KMS-11 (cell line): ENCODE results near the gene ZSCAN25.
"Not testable (repeated sequence)": the region's sequence is repeated elsewhere in the genome, so short reads cannot be mapped to it uniquely, and the experiment has no call there.

Experiments used
- H2AFZ ChIP-seq: fragments of 200-600 bp; sonication (generic); 2 replicates; pipeline ENCODE4 v1.6.1; 2016; ENCODE audit warnings: antibody characterized with exemption, mixed run types, low read depth
- H3K27ac ChIP-seq: fragments of 200-600 bp; sonication (generic); 2 replicates; pipeline ENCODE4 v1.6.1; 2016; ENCODE audit warnings: mild to moderate bottlenecking, mixed run types
- H3K27me3 ChIP-seq: fragments of 200-600 bp; sonication (generic); 2 replicates; pipeline ENCODE4 v1.6.1; 2017; ENCODE audit warnings: mild to moderate bottlenecking, low read depth, mixed run types, moderate library complexity; ENCODE audit not compliant: insufficient read depth
- H3K36me3 ChIP-seq: fragments of 200-600 bp; sonication (generic); 2 replicates; pipeline ENCODE4 v1.6.1; 2017; ENCODE audit warnings: mild to moderate bottlenecking, mixed run types; ENCODE audit not compliant: insufficient read depth
- H3K4me1 ChIP-seq: fragments of 200-600 bp; sonication (generic); 2 replicates; pipeline ENCODE4 v1.6.1; 2016; ENCODE audit warnings: mild to moderate bottlenecking, low read depth, mixed run types; ENCODE audit not compliant: poor library complexity, severe bottlenecking
- H3K4me2 ChIP-seq: fragments of 200-600 bp; sonication (generic); 2 replicates; pipeline ENCODE4 v1.7.0; 2016; ENCODE audit warnings: mild to moderate bottlenecking, mixed run types
- H3K4me3 ChIP-seq: fragments of 200-600 bp; sonication (generic); IDR thresholded peaks from 2 replicates; pipeline ENCODE4 v1.6.1; 2017; ENCODE audit warnings: low read depth, low read length, mixed read lengths; ENCODE audit not compliant: insufficient read depth
- H3K79me2 ChIP-seq: fragments of 200-600 bp; sonication (generic); 2 replicates; pipeline ENCODE4 v1.6.1; 2016; ENCODE audit warnings: low read depth, mixed run types; ENCODE audit not compliant: insufficient read depth
- H3K9ac ChIP-seq: fragments of 200-600 bp; sonication (generic); 2 replicates; pipeline ENCODE4 v1.6.1; 2016; ENCODE audit warnings: mild to moderate bottlenecking, mixed run types
- H4K20me1 ChIP-seq: fragments of 200-600 bp; sonication (generic); 2 replicates; pipeline ENCODE4 v1.6.1; 2016; ENCODE audit warnings: mild to moderate bottlenecking, mixed run types; ENCODE audit not compliant: insufficient read depth
- TF ChIP-seq, protein P1 (sequence below): fragments of 200-600 bp; sonication (generic); conservative IDR thresholded peaks from 2 replicates; pipeline ENCODE4 v1.6.1; 2017; ENCODE audit warnings: low read depth, mild to moderate bottlenecking, antibody characterized with exemption, low read length, moderate library complexity, mixed read lengths

The ZSCAN25 gene

DNA sequence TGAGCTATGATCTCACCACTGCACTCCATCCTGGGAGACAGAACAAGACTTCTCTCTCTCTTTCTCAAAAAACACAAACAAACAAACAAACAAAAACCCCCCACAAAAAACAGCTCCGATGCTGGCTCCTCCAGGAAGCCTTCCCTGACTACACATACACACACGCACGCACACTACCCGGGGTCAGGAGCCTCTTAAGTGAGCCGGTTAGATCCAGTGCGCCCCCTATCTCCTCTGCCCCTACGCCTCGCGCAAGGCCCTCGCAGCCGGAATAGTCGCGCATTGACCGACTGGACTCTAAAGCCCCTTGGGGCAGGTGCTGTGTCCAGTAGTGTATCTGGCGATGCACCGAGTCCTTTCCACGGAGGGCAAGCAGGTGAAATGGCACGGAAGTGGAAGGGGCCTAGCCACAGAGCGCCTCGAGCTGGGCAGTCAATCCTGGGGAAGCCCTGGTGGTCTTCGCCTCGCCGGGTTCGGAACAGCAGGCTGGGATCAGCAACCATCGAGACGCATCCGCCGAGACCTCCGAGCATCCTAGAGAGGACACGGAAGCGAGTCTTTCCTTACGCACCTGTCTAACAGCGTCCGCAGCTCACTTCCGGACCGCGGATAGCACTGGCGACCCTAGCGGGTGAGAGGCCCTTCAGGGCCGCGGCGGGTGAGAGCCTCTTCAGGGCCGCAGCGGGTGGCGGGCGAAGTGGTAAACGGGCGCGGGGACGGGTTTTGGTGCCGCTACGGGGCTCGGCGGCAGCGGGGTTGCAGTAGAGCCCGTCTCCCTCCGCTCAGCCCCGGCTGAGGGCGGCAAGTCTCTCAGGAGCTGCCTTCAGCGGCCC lies at the start of gene ZSCAN25:
ZSCAN25 (plus strand) TSS at position 588 of the 833 bp plus-strand sequence. CDS start 2,661 bp downstream, outside the sequence.
- TF ChIP-seq, protein P1, sequence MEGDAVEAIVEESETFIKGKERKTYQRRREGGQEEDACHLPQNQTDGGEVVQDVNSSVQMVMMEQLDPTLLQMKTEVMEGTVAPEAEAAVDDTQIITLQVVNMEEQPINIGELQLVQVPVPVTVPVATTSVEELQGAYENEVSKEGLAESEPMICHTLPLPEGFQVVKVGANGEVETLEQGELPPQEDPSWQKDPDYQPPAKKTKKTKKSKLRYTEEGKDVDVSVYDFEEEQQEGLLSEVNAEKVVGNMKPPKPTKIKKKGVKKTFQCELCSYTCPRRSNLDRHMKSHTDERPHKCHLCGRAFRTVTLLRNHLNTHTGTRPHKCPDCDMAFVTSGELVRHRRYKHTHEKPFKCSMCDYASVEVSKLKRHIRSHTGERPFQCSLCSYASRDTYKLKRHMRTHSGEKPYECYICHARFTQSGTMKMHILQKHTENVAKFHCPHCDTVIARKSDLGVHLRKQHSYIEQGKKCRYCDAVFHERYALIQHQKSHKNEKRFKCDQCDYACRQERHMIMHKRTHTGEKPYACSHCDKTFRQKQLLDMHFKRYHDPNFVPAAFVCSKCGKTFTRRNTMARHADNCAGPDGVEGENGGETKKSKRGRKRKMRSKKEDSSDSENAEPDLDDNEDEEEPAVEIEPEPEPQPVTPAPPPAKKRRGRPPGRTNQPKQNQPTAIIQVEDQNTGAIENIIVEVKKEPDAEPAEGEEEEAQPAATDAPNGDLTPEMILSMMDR, result peak; percentile 56
- Histone ChIP-seq H3K4me3 (no peak within 1 kb of the TSS), H3K27me3 (no peaks in the 10 kb centered on the region), H2AFZ (peak within 1 kb of the TSS; percentile 100), H3K79me2 (peaks cover 18% of the 10 kb centered on the region), H3K9ac (peak within 1 kb of the TSS; percentile 81), H3K27ac (peak within 1 kb of the TSS; percentile 59), H3K4me2 (peak within 1 kb of the TSS; percentile 85), H3K36me3 (peaks cover 6% of the 10 kb centered on the region; the same call in 1 of the 2 replicates), H3K4me1 (peaks cover 13% of the 10 kb centered on the region), H4K20me1 (no peaks in the 10 kb centered on the region)

DNA sequence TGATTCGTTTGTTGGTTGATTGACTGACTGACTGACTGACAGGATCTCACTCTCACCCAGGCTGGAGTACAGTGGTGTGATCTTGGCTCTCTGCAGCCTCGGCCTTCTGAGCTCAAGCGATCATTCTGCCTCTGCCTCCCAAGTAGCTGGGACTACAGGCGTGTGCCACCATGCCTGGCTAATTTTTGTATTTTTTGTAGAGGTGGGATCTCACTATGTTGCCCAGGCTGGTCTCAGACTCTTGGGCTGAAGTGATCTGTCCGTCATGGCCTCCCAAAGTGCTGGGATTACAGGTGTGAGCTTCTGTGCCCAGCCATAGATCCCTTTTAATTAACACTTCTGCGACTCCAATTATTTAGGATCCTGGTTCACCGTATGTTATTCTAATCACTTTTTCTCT lies 48.0 kb upstream of the ZSCAN25 start:
- H3K4me2 ChIP-seq, H2AFZ ChIP-seq, H3K4me3 ChIP-seq, H3K79me2 ChIP-seq, H4K20me1 ChIP-seq, H3K27ac ChIP-seq, H3K36me3 ChIP-seq, H3K4me1 ChIP-seq, H3K9ac ChIP-seq, H3K27me3 ChIP-seq: not testable (repeated sequence)

DNA sequence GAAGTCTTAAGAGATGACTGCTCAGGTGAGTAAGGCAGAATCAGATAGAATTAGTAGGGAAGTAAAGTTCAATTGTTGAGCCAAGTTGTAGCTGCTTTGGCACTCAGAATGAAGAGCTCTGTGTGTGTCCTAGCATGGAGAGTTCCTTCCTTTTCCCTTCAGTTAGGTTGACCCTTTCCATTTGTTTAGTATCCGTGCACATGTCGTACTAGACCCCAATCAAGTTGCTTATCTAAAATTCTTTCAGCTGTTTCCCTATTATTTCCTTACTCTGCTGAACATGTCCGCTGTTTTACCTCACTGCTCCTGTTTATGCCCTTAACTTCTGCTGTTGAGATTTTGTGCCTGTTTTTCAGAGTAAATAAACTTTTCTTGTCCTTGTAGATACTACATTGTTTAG lies 45.0 kb upstream of the ZSCAN25 start:
- no peaks in the 10 kb centered on the region for H3K79me2 ChIP-seq
- H3K36me3 ChIP-seq, result no peaks in the 10 kb centered on the region
- no peak overlapping the region for H3K27ac ChIP-seq
- H3K4me3 ChIP-seq, result no peak overlapping the region
- TF ChIP-seq, protein P1, result no peak
- H3K27me3 ChIP-seq, result no peaks in the 10 kb centered on the region
- no peaks in the 10 kb centered on the region for H4K20me1 ChIP-seq
- no peak overlapping the region for H3K4me2 ChIP-seq
- no peak overlapping the region for H3K9ac ChIP-seq
- no peak overlapping the region for H2AFZ ChIP-seq
- H3K4me1 ChIP-seq, result peaks cover 8% of the 10 kb centered on the region

DNA sequence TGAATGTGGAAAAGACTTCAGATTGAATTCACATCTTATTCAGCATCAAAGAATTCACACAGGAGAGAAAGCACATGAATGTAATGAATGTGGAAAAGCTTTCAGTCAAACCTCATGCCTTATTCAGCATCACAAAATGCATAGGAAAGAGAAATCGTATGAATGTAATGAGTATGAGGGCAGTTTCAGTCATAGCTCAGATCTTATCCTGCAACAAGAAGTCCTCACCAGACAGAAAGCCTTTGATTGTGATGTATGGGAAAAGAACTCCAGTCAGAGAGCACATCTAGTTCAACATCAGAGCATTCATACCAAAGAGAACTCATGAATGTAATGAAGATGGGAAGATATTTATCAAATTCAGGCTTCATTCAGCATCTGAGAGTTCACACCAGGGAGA lies 43.5 kb upstream of the ZSCAN25 start:
- H3K4me3 ChIP-seq, result no peak overlapping the region
- TF ChIP-seq, protein P1, result no peak
- no peaks in the 10 kb centered on the region for H3K36me3 ChIP-seq

DNA sequence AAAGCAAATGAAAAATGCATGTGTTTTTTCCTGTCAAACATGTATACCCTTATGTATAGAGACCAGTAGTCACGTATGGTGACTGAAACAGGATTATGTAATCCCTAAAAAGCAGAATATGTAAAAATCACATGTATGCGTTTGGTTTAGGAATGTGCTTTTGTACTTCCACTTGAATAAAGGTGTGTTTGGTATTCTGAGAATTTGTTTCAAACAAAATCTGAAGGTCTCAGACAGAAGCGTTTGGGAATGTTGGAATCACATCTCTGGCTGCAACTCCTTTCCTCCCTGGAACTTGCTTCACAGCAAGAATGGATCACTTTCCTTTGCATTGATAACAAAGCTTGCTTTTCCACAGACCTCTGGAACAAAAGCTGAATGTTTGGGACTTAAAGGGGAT lies 40.5 kb upstream of the ZSCAN25 start:
- no peaks in the 10 kb centered on the region for H3K36me3 ChIP-seq
- H3K27me3 ChIP-seq, result no peaks in the 10 kb centered on the region

More for the DNA sequence above, 43.5 kb upstream of the ZSCAN25 start:
- no peak overlapping the region for H3K4me2 ChIP-seq
- H3K9ac ChIP-seq, result no peak overlapping the region
- H2AFZ ChIP-seq, result no peak overlapping the region
- peaks cover 23% of the 10 kb centered on the region for H3K4me1 ChIP-seq
- no peaks in the 10 kb centered on the region for H3K27me3 ChIP-seq
- H3K27ac ChIP-seq, result no peak overlapping the region
- H3K79me2 ChIP-seq, result no peaks in the 10 kb centered on the region
- H4K20me1 ChIP-seq, result no peaks in the 10 kb centered on the region

More for the DNA sequence above, 40.5 kb upstream of the ZSCAN25 start:
- H3K4me1 ChIP-seq, result peaks cover 43% of the 10 kb centered on the region
- TF ChIP-seq, protein P1, result no peak
- H4K20me1 ChIP-seq, result no peaks in the 10 kb centered on the region
- no peaks in the 10 kb centered on the region for H3K79me2 ChIP-seq
- no peak overlapping the region for H3K4me2 ChIP-seq
- no peak overlapping the region for H3K4me3 ChIP-seq
- H2AFZ ChIP-seq, result no peak overlapping the region
- no peak overlapping the region for H3K9ac ChIP-seq
- no peak overlapping the region for H3K27ac ChIP-seq
